Measurements from ENCODE around the gene CACNG4. TPM values are rescaled to one million over a fixed set of nuclear protein-coding genes. Genes with fewer than 3 reads are reported as not detected.
A peak's percentile ranks its signal among the peaks of the same experiment; 100 is the strongest.

The CACNG4 gene
- polyA plus RNA-seq, 3 donors, result not detected

- intact Hi-C loops (cut with micrococcal nuclease), result no loop called here
- Histone ChIP-seq H4K20me1 (ENCODE audit: insufficient read depth, low read length) (peaks cover 92% of the 10 kb centered on the region), H3K4me3 (replicated peaks in 1 of 3; ENCODE audit: low read depth in 2 of 3, low read length in 3 of 3) (no peak overlapping the region), H3K4me1 (ENCODE audit: control insufficient read depth in 1 of 2, insufficient read depth in 2 of 2, low read length in 2 of 2) (no peaks in the 10 kb centered on the region), H3K36me3 (replicated peaks in 1 of 2; ENCODE audit: control insufficient read depth in 1 of 2, insufficient read depth in 2 of 2, low read length in 2 of 2) (peaks cover 77 to 95% of the 10 kb centered on the region in 2 donors), H3K27ac (ENCODE audit: low read depth in 1 of 2, low read length in 2 of 2) (peak overlapping the region in 1 of 2 donors; percentile 5), H3K27me3 (ENCODE audit: control insufficient read depth in 2 of 2, insufficient read depth in 2 of 2, low read length in 2 of 2) (no peaks in the 10 kb centered on the region), H3K79me2 (ENCODE audit: insufficient read depth, low read length) (peaks cover 16% of the 10 kb centered on the region), H2AFZ (ENCODE audit: insufficient read depth, low read depth, low read length, poor library complexity, severe bottlenecking) (no peak overlapping the region), H3K4me2 (replicated peaks; ENCODE audit: extremely low read depth, low read length, poor library complexity, severe bottlenecking) (no peak overlapping the region), H3K9me3 (replicated peaks in 1 of 2; ENCODE audit: control insufficient read depth in 1 of 2, insufficient read depth in 1 of 2, low read length in 2 of 2) (no peaks in the 10 kb centered on the region), H3K9ac (ENCODE audit: insufficient read depth, low read length, poor library complexity, severe bottlenecking) (no peak overlapping the region)
- Mint-ChIP-seq H3K4me1 (peaks cover 3% of the 10 kb centered on the region), H3K27ac (no peak overlapping the region), H3K27me3 (ENCODE audit: low read depth in 3 of 3) (peaks cover 0 to 1% (median 0%) of the 10 kb centered on the region in 3 donors), H3K36me3 (peaks cover 56 to 73% of the 10 kb centered on the region in 2 donors), H3K4me3 (no peak overlapping the region), H3K9me3 (peaks cover 0 to 1% (median 0%) of the 10 kb centered on the region in 7 donors)
- no CpG with 5 or more reads among the region's 2 CpGs for WGBS (ENCODE audit: insufficient coverage)
- no peak for DNase-seq
- TF ChIP-seq CTCF (IDR thresholded peaks at IDR 0.05), result no peak
Measured at GRCh38 chr17:67080804-67081203, 116.3 kb downstream of the CACNG4 start.

- Histone ChIP-seq H3K4me2 (replicated peaks; ENCODE audit: extremely low read depth, low read length, poor library complexity, severe bottlenecking) (no peak overlapping the region), H3K4me1 (ENCODE audit: control insufficient read depth in 1 of 2, insufficient read depth in 2 of 2, low read length in 2 of 2) (no peaks in the 10 kb centered on the region), H3K9me3 (replicated peaks in 1 of 2; ENCODE audit: control insufficient read depth in 1 of 2, insufficient read depth in 1 of 2, low read length in 2 of 2) (no peaks in the 10 kb centered on the region), H3K36me3 (replicated peaks in 1 of 2; ENCODE audit: control insufficient read depth in 1 of 2, insufficient read depth in 2 of 2, low read length in 2 of 2) (peaks cover 76 to 94% of the 10 kb centered on the region in 2 donors), H4K20me1 (ENCODE audit: insufficient read depth, low read length) (peaks cover 93% of the 10 kb centered on the region), H3K27ac (ENCODE audit: low read depth in 1 of 2, low read length in 2 of 2) (no peak overlapping the region), H3K4me3 (replicated peaks in 1 of 3; ENCODE audit: low read depth in 2 of 3, low read length in 3 of 3) (no peak overlapping the region), H3K27me3 (ENCODE audit: control insufficient read depth in 2 of 2, insufficient read depth in 2 of 2, low read length in 2 of 2) (no peaks in the 10 kb centered on the region), H3K9ac (ENCODE audit: insufficient read depth, low read length, poor library complexity, severe bottlenecking) (no peak overlapping the region), H2AFZ (ENCODE audit: insufficient read depth, low read depth, low read length, poor library complexity, severe bottlenecking) (no peak overlapping the region), H3K79me2 (ENCODE audit: insufficient read depth, low read length) (peaks cover 19% of the 10 kb centered on the region)
- no peak for TF ChIP-seq CTCF (IDR thresholded peaks at IDR 0.05)
- H3K9me3 Mint-ChIP-seq, result peaks cover 0 to 2% (median 0%) of the 10 kb centered on the region in 7 donors
- no CpG with 5 or more reads among the region's 1 CpG for WGBS (ENCODE audit: insufficient coverage)
- no peak for DNase-seq
- H3K36me3 Mint-ChIP-seq, result peaks cover 56 to 72% of the 10 kb centered on the region in 2 donors
- H3K4me1 Mint-ChIP-seq, result peaks cover 3% of the 10 kb centered on the region
- H3K4me3 Mint-ChIP-seq, result no peak overlapping the region
- H3K27me3 Mint-ChIP-seq (ENCODE audit: low read depth in 3 of 3), result peaks cover 0 to 1% (median 0%) of the 10 kb centered on the region in 3 donors
- intact Hi-C loops (cut with micrococcal nuclease), result no loop called here
- H3K27ac Mint-ChIP-seq, result peak overlapping the region in 2 of 7 donors; percentile 15 to 57
Measured at GRCh38 chr17:67082107-67082506, 117.6 kb downstream of the CACNG4 start.

Other genes starting within 250 kb of the CACNG4 start
- not detected for gene CACNG5, start 129.6 kb upstream of the CACNG4 start, polyA plus RNA-seq
- gene CACNG1, start 79.8 kb downstream of the CACNG4 start, polyA plus RNA-seq, result not detected

Measured in CD14-positive monocyte (primary cell).